ENCODE measurements around the gene PARP11. TPM values are rescaled to one million over a fixed set of nuclear protein-coding genes. Genes with fewer than 3 reads are reported as not detected.

PARP11 gene
- 1.4 to 2.7 TPM (median 2.0 TPM) in 5 replicates for total RNA-seq (2022; extraction: Qiagen RNA extraction)

GRCh38 chr12:3872800-3873636 lies at the start of gene PARP11:
PARP11 (minus strand) TSS chr12:3873399; CDS start chr12:3873229, 170 bp downstream.

Other genes with a start within 250 kb of the PARP11 start
- gene CRACR2A, start 120.3 kb downstream of the PARP11 start, total RNA-seq (2022; extraction: Qiagen RNA extraction) = 0.76 to 1.7 TPM (median 1.4 TPM) in 5 replicates

All from A549 treated with Mapracorat at 1 μM for 4 hours (cell line).